Mucosa of descending colon (tissue), 3 donors: ENCODE data around the gene UHMK1. TPM values are rescaled to one million over a fixed set of nuclear protein-coding genes. Genes with fewer than 3 reads are reported as not detected.

Experiments used
- ATAC-seq: fragments of 200-7000 bp; cut with Tn5 transposase; one replicate; pipeline ENCODE4 v1.9.1; 2020; ENCODE audit warnings: mild to moderate bottlenecking, moderate library complexity
- DNase-seq, 3 donors: peaks; one replicate each; pipeline ENCODE4 v3.0.0-alpha.2; 2020
- H3K36me3 ChIP-seq: fragments of 200-600 bp; one replicate; pipeline ENCODE4 v1.8.0; 2021; ENCODE audit warnings: low read depth, mild to moderate bottlenecking
- H3K4me1 ChIP-seq: fragments of 200-600 bp; one replicate; pipeline ENCODE4 v1.8.0; 2021; ENCODE audit warnings: low read depth, mild to moderate bottlenecking
- H3K4me3 ChIP-seq: fragments of 200-600 bp; one replicate; pipeline ENCODE4 v1.8.0; 2021; ENCODE audit warnings: mild to moderate bottlenecking
- H3K9me3 ChIP-seq: fragments of 200-600 bp; one replicate; pipeline ENCODE4 v1.8.0; 2021; ENCODE audit warnings: mild to moderate bottlenecking
- intact Hi-C, 2 donors: fragments of 100-400 bp; cut with DNase I in 1 of 2; cut with micrococcal nuclease in 1 of 2; formaldehyde crosslinking; loops; one replicate each; pipeline versions ENCODE4 v1.11.0 to v1.11.1; 2022; cut with DNase I, micrococcal nuclease
- total RNA-seq, 3 donors: library from RNA; stranded (reverse); fragmentation: NEBNext Ultra II Directional in 2 of 3; extraction: Animal tissue kit (Norgen Biotek cat#: 25700) in 2 of 3; gene quantifications; one replicate each; pipeline versions ENCODE4 v1.2.1 to v1.2.4, GENCODE V29; 2021 to 2023
- TF ChIP-seq, protein P1 (sequence below): fragments of 200-600 bp; IDR thresholded peaks from one replicate; pipeline ENCODE4 v1.8.0; 2022; ENCODE audit warnings: antibody characterized with exemption, mild to moderate bottlenecking
- donor health status: DM: no; HTN: no; CAD: no; lungs with moderate emphysema.
- donor health status: DM: no; HTN: no; CAD: no.
- donor health status: DM: no; HTN: yes; CAD: no.

Gene UHMK1
- total RNA-seq, 3 donors from 2014 or later = 40.2 to 50.2 (median 45.8) TPM

- TF ChIP-seq, protein P1, sequence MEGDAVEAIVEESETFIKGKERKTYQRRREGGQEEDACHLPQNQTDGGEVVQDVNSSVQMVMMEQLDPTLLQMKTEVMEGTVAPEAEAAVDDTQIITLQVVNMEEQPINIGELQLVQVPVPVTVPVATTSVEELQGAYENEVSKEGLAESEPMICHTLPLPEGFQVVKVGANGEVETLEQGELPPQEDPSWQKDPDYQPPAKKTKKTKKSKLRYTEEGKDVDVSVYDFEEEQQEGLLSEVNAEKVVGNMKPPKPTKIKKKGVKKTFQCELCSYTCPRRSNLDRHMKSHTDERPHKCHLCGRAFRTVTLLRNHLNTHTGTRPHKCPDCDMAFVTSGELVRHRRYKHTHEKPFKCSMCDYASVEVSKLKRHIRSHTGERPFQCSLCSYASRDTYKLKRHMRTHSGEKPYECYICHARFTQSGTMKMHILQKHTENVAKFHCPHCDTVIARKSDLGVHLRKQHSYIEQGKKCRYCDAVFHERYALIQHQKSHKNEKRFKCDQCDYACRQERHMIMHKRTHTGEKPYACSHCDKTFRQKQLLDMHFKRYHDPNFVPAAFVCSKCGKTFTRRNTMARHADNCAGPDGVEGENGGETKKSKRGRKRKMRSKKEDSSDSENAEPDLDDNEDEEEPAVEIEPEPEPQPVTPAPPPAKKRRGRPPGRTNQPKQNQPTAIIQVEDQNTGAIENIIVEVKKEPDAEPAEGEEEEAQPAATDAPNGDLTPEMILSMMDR = no peak
- intact Hi-C loops = no loop called here
- H3K9me3 ChIP-seq = no peaks in the 10 kb centered on the region
- DNase-seq (no peak), ATAC-seq (no peak)
- H3K36me3 ChIP-seq = no peaks in the 10 kb centered on the region
- no peak overlapping the region for H3K4me3 ChIP-seq
- peaks cover 2% of the 10 kb centered on the region for H3K4me1 ChIP-seq
These were observed 37.9 kb downstream of the UHMK1 start for GRCh38 chr1:162535501-162535900.

DNA sequence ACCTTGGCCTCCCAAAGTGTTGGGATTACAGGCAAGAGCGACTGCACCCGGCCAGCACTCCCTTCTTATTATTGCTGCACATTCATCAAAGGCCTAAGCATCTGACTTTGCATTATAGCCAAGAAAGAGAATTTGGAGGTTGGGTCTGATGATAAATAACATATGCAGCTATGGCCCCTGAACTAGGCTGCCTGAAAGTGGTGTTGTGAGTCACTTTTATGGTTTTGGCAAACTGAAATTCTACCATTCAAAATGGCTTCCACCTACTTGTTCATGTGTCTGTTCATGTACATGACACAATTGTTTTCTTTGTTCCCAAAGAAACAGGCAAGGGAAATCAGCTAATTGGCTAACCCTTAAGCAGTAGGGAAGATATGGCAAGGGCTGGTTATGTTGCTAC lies 38.9 kb downstream of the UHMK1 start:
- no peak for DNase-seq
- H3K4me1 ChIP-seq = no peaks in the 10 kb centered on the region
- TF ChIP-seq, protein P1 = no peak
- no peak for ATAC-seq
- H3K4me3 ChIP-seq = no peak overlapping the region
- intact Hi-C loops = no loop called here
- no peaks in the 10 kb centered on the region for H3K9me3 ChIP-seq
- no peaks in the 10 kb centered on the region for H3K36me3 ChIP-seq

DNA sequence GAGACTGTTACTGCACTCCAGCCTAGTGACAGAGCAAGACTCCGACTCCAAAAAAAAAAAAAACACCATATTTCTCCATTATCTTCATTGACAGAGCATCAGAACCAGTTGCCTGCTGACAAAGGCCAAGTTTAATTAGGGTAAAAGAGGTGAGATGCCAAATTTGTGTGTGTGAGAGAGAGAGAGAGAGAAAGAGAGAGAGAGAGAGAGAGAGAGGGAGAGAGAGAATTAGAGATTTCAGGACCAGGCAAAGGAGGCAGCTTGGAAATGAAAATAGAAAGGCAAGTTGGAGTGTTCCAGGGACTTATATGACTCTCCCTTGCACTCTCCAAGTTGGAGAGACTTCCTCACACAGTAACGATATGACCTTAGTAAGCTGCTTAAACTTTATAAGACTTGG lies 39.6 kb downstream of the UHMK1 start:
- Histone ChIP-seq H3K4me1 (no peaks in the 10 kb centered on the region), H3K9me3 (no peaks in the 10 kb centered on the region), H3K36me3 (no peaks in the 10 kb centered on the region), H3K4me3 (no peak overlapping the region)
- intact Hi-C loops = no loop called here
- TF ChIP-seq, protein P1 = no peak
- DNase-seq = no peak
- no peak for ATAC-seq

DNA sequence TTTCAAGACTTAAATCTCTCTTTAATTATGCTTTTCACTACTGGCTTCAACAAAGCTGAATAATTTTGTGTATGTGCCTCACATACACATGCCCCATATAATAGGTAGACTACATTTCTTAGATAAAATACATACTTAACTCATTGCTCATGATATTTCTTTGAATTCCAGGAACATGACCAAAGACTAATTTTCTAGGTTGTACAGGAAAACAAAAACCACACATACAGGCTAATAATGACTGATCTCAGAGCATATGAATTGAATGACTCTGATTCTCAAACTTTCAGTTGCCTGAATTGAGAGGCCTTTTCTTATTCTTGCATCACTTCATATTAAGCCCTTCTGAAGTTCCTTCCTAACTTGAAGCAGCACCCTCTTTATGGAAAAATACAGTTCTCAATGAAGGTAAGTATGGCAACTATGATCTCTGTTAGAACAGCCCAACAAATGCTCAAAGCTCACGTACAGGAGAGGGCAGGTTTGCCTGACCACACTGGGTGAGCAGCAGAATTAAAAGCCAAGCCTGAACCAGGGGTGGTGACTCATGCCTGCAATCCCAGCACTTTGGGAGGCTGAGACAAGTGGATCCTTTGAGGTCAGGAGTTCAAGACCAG lies 41.3 kb downstream of the UHMK1 start:
- Histone ChIP-seq H3K36me3 (no peaks in the 10 kb centered on the region), H3K4me3 (no peak overlapping the region), H3K4me1 (no peaks in the 10 kb centered on the region), H3K9me3 (peaks cover 12% of the 10 kb centered on the region)
- TF ChIP-seq, protein P1 = no peak
- DNase-seq (no peak), ATAC-seq (no peak)
- intact Hi-C loops = no loop called here

- Histone ChIP-seq H3K4me1 (no peaks in the 10 kb centered on the region), H3K36me3 (no peaks in the 10 kb centered on the region), H3K4me3 (no peak overlapping the region), H3K9me3 (peaks cover 12% of the 10 kb centered on the region)
- intact Hi-C loops = no loop called here
- TF ChIP-seq, protein P1 = no peak
- ATAC-seq = peak; percentile 31
- DNase-seq = peak in 1 of 3 donors; percentile 15
These were observed 44.1 kb downstream of the UHMK1 start for GRCh38 chr1:162541619-162542141.
